Caki2 (cell line): ENCODE measurements around the gene TXNDC2. TPM values are rescaled to one million over a fixed set of nuclear protein-coding genes. Genes with fewer than 3 reads are reported as not detected.

ENCODE experiments used
- total RNA-seq: library from RNA; depleted of rRNA; stranded (reverse); fragments of >200 nt; shearing (Covaris generic); gene quantifications from 2 replicates; pipeline ENCODE4 v1.2.3, GENCODE V29; 2014; ENCODE audit warnings: low replicate concordance; rRNA removed

TXNDC2 gene
- total RNA-seq, 1 experiment from 2014 or later: not detected

Other genes starting within 250 kb of the TXNDC2 start
- gene RAB31, start 177.7 kb upstream of the TXNDC2 start, total RNA-seq: 14.2 and 18.3 TPM in 2 replicates
- 341 and 399 TPM in 2 replicates for gene VAPA, start 28.0 kb downstream of the TXNDC2 start, total RNA-seq